Left ventricle myocardium inferior (tissue), 1 donor: ENCODE results near the gene RAB11FIP4. TPM values are rescaled to one million over a fixed set of nuclear protein-coding genes. Genes with fewer than 3 reads are reported as not detected.
A peak's percentile ranks its signal among the peaks of the same experiment; 100 is the strongest.

Experiments used
- DNase-seq: peaks from one replicate; pipeline ENCODE4 v3.0.0-alpha.2; 2020
- H3K27ac ChIP-seq: fragments of 200-600 bp; replicated peaks from 2 replicates; pipeline ENCODE4 v1.8.0; 2021
- H3K27me3 ChIP-seq: fragments of 200-600 bp; 2 replicates; pipeline ENCODE4 v1.8.0; 2021; ENCODE audit warnings: low read depth
- H3K36me3 ChIP-seq: fragments of 200-600 bp; 2 replicates; pipeline ENCODE4 v1.8.0; 2021
- H3K4me1 ChIP-seq: fragments of 200-600 bp; 2 replicates; pipeline ENCODE4 v1.8.0; 2021
- H3K4me3 ChIP-seq: fragments of 200-600 bp; 2 replicates; pipeline ENCODE4 v1.8.0; 2021; ENCODE audit warnings: mild to moderate bottlenecking, moderate library complexity
- H3K9me3 ChIP-seq: fragments of 200-600 bp; replicated peaks from 2 replicates; pipeline ENCODE4 v1.8.0; 2021
- intact Hi-C: fragments of 100-400 bp; cut with micrococcal nuclease; formaldehyde crosslinking; loops from one replicate; pipeline ENCODE4 v1.11.0; 2022
- total RNA-seq: library from RNA; stranded (reverse); fragmentation: NEBNext Ultra II Directional; extraction: Animal tissue kit (Norgen Biotek cat#: 25700); gene quantifications from one replicate; pipeline ENCODE4 v1.2.1, GENCODE V29; 2021
- TF ChIP-seq, protein P1 (sequence below): fragments of 200-600 bp; IDR thresholded peaks from 2 replicates; pipeline ENCODE4 v1.8.0; 2021; ENCODE audit warnings: antibody characterized with exemption, mild to moderate bottlenecking, borderline replicate concordance
- donor health status: DM: no; HTN: yes; CAD: no; lungs with severe emphysema.

Gene RAB11FIP4
- total RNA-seq, 1 donor from 2014 or later: 8.3 TPM

- Histone ChIP-seq H3K4me3 (no peak overlapping the region), H3K4me1 (peaks cover 67% of the 10 kb centered on the region), H3K27ac (peak overlapping the region; percentile 55), H3K36me3 (no peaks in the 10 kb centered on the region), H3K9me3 (no peaks in the 10 kb centered on the region), H3K27me3 (peaks cover 42% of the 10 kb centered on the region)
- intact Hi-C loops: no loop called here
- no peak for DNase-seq
- TF ChIP-seq, protein P1, sequence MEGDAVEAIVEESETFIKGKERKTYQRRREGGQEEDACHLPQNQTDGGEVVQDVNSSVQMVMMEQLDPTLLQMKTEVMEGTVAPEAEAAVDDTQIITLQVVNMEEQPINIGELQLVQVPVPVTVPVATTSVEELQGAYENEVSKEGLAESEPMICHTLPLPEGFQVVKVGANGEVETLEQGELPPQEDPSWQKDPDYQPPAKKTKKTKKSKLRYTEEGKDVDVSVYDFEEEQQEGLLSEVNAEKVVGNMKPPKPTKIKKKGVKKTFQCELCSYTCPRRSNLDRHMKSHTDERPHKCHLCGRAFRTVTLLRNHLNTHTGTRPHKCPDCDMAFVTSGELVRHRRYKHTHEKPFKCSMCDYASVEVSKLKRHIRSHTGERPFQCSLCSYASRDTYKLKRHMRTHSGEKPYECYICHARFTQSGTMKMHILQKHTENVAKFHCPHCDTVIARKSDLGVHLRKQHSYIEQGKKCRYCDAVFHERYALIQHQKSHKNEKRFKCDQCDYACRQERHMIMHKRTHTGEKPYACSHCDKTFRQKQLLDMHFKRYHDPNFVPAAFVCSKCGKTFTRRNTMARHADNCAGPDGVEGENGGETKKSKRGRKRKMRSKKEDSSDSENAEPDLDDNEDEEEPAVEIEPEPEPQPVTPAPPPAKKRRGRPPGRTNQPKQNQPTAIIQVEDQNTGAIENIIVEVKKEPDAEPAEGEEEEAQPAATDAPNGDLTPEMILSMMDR: no peak
Observed at GRCh38 chr17:31491376-31492131, 100.1 kb downstream of the RAB11FIP4 start.

- no peaks in the 10 kb centered on the region for H3K9me3 ChIP-seq
- no peaks in the 10 kb centered on the region for H3K36me3 ChIP-seq
- H3K27ac ChIP-seq: peak overlapping the region; percentile 55
- intact Hi-C loops: no loop called here
- peaks cover 35% of the 10 kb centered on the region for H3K27me3 ChIP-seq
- DNase-seq: no peak
- no peak overlapping the region for H3K4me3 ChIP-seq
- peaks cover 62% of the 10 kb centered on the region for H3K4me1 ChIP-seq
- TF ChIP-seq, protein P1: no peak
Observed at GRCh38 chr17:31492206-31492605, 100.7 kb downstream of the RAB11FIP4 start.

GRCh38 chr17:31492880-31493655 lies 101.6 kb downstream of the RAB11FIP4 start:
- TF ChIP-seq, protein P1: no peak
- Histone ChIP-seq H3K4me1 (peaks cover 56% of the 10 kb centered on the region), H3K27ac (peak overlapping the region; percentile 2), H3K36me3 (no peaks in the 10 kb centered on the region), H3K4me3 (no peak overlapping the region), H3K27me3 (peaks cover 31% of the 10 kb centered on the region), H3K9me3 (no peaks in the 10 kb centered on the region)
- DNase-seq: peak; percentile 59
- intact Hi-C loops: no loop called here

- peaks cover 25% of the 10 kb centered on the region for H3K27me3 ChIP-seq
- TF ChIP-seq, protein P1: no peak
- peak overlapping the region; percentile 47 for H3K27ac ChIP-seq
- intact Hi-C loops: no loop called here
- H3K4me1 ChIP-seq: peaks cover 50% of the 10 kb centered on the region
- DNase-seq: no peak
- H3K9me3 ChIP-seq: no peaks in the 10 kb centered on the region
- no peak overlapping the region for H3K4me3 ChIP-seq
- H3K36me3 ChIP-seq: no peaks in the 10 kb centered on the region
Observed at GRCh38 chr17:31493656-31494155, 102.2 kb downstream of the RAB11FIP4 start.

DNA sequence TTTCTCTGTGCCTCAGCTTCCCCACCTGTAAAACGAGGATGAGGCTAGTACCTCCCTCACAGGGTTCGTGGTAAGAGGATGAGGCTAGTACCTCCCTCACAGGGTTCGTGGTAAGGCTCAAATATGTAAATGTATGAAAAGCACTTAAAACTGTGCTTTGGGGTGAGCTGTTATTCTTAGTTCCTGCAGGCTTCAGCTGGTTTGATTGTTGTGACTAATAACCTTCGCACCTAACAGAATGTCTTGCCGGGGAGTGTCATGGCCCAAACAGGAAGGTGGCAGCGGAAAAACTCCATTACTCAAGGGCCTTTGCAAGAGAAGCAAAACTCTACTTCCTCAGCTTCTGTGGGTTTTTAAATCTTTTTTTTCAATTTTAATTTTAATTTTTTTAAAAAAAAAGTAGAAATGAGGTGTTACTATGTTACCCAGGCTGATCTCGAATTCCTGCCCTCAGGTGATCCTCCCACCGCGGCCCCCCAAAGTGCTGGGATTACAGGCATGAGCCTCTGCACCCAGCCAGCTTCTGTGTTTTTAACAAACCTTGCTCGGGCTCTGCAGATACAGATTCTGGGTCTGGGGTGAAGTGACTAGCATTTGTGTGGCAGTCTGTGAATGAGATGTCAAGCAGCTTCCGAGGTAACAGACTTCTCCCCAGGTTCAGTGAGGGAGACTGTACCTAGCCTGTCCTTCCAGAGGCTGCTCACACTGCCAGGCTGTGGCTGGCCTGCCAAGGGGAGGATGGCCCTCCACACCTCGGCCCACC lies 103.0 kb downstream of the RAB11FIP4 start:
- Histone ChIP-seq H3K4me3 (no peak overlapping the region), H3K27me3 (peaks cover 17% of the 10 kb centered on the region), H3K27ac (peak overlapping the region; percentile 47), H3K36me3 (no peaks in the 10 kb centered on the region), H3K9me3 (no peaks in the 10 kb centered on the region), H3K4me1 (peaks cover 45% of the 10 kb centered on the region)
- no peak for DNase-seq
- intact Hi-C loops: no loop called here
- TF ChIP-seq, protein P1: no peak
